Measurements from ENCODE around the gene BRAT1.

- no peak for TF ChIP-seq POLR2A (IDR thresholded peaks at IDR 0.05)
- TF ChIP-seq CTCF (IDR thresholded peaks at IDR 0.05) = no peak
These were observed 53.2 kb downstream of the BRAT1 start for GRCh38 chr7:2501947-2502646.
